Activated B cell treated with CpG ODN at 0.5 μM for 24 hours (primary cell): ENCODE results near the gene LDLRAD2. TPM values are rescaled to one million over a fixed set of nuclear protein-coding genes. Genes with fewer than 3 reads are reported as not detected.

Experiments used
- ATAC-seq: fragments of 200-7000 bp; cut with Tn5 transposase; one replicate; pipeline ENCODE4 v1.10.0; 2021; ENCODE audit warnings: low read depth, mild to moderate bottlenecking, moderate library complexity
- CTCF ChIA-PET: fragments of 350-600 bp; sonication (Branson Sonifier 250); formaldehyde crosslinking; loops from one replicate; lab custom pipeline; 2021; ENCODE audit warnings: antibody characterized with exemption; lab: Charles Lee
- POLR2A ChIA-PET: fragments of 350-600 bp; sonication (Branson Sonifier 250); formaldehyde crosslinking; loops from one replicate; lab custom pipeline; 2021; ENCODE audit warnings: antibody characterized with exemption; lab: Charles Lee
- DNase-seq: peaks from one replicate; pipeline ENCODE4 v3.0.0; 2022
- H3K27ac Mint-ChIP-seq: one replicate; pipeline ENCODE4 v1.8.0; 2020; ENCODE audit warnings: mixed read lengths
- H3K27me3 Mint-ChIP-seq: one replicate; pipeline ENCODE4 v1.8.0; 2021; ENCODE audit warnings: mixed read lengths
- H3K36me3 Mint-ChIP-seq: one replicate; pipeline ENCODE4 v1.8.0; 2021; ENCODE audit warnings: low read depth, mixed read lengths
- H3K4me1 Mint-ChIP-seq: one replicate; pipeline ENCODE4 v1.8.0; 2021; ENCODE audit warnings: mixed read lengths
- H3K4me3 Mint-ChIP-seq: one replicate; pipeline ENCODE4 v1.8.0; 2020; ENCODE audit warnings: mild to moderate bottlenecking, mixed read lengths
- H3K9me3 Mint-ChIP-seq: one replicate; pipeline ENCODE4 v1.8.0; 2020; ENCODE audit warnings: mixed read lengths
- intact Hi-C: fragments of 100-400 bp; cut with micrococcal nuclease; formaldehyde crosslinking; loops from one replicate; pipeline ENCODE4 v1.15.1; 2024
- total RNA-seq: library from RNA; stranded (reverse); gene quantifications from 2 replicates; pipeline ENCODE4 v1.2.3, GENCODE V29; 2022
- TF ChIP-seq, protein P1 (sequence below): fragments of 200-600 bp; IDR thresholded peaks from one replicate; pipeline ENCODE4 v1.8.0; 2022; ENCODE audit warnings: antibody characterized with exemption, mild to moderate bottlenecking

Gene LDLRAD2
- total RNA-seq, 1 donor from 2014 or later: 0.67 TPM

- ATAC-seq (no peak), DNase-seq (no peak)
- Mint-ChIP-seq H3K36me3 (no peaks in the 10 kb centered on the region), H3K4me3 (no peak overlapping the region), H3K9me3 (no peaks in the 10 kb centered on the region), H3K27me3 (no peaks in the 10 kb centered on the region), H3K4me1 (peaks cover 7% of the 10 kb centered on the region), H3K27ac (no peak overlapping the region)
- ChIA-PET CTCF (no interaction called here), POLR2A (no interaction called here)
- intact Hi-C loops: no loop called here
- TF ChIP-seq, protein P1, sequence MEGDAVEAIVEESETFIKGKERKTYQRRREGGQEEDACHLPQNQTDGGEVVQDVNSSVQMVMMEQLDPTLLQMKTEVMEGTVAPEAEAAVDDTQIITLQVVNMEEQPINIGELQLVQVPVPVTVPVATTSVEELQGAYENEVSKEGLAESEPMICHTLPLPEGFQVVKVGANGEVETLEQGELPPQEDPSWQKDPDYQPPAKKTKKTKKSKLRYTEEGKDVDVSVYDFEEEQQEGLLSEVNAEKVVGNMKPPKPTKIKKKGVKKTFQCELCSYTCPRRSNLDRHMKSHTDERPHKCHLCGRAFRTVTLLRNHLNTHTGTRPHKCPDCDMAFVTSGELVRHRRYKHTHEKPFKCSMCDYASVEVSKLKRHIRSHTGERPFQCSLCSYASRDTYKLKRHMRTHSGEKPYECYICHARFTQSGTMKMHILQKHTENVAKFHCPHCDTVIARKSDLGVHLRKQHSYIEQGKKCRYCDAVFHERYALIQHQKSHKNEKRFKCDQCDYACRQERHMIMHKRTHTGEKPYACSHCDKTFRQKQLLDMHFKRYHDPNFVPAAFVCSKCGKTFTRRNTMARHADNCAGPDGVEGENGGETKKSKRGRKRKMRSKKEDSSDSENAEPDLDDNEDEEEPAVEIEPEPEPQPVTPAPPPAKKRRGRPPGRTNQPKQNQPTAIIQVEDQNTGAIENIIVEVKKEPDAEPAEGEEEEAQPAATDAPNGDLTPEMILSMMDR: no peak
Observed at GRCh38 chr1:21857142-21857839, 45.2 kb downstream of the LDLRAD2 start.

GRCh38 chr1:21857840-21858670 is 46.0 kb downstream of the LDLRAD2 start:
- peaks cover 3% of the 10 kb centered on the region for H3K4me1 Mint-ChIP-seq
- ChIA-PET POLR2A (interaction anchor here (0.7 kb wide), 1 partner anchor 9 kb away, joined by 4 read pairs; no protein-coding TSS in a partner anchor), CTCF (no interaction called here)
- H3K27ac Mint-ChIP-seq: no peak overlapping the region
- DNase-seq: no peak
- no peaks in the 10 kb centered on the region for H3K9me3 Mint-ChIP-seq
- H3K4me3 Mint-ChIP-seq: no peak overlapping the region
- no peaks in the 10 kb centered on the region for H3K36me3 Mint-ChIP-seq
- TF ChIP-seq, protein P1: no peak
- intact Hi-C loops: no loop called here
- H3K27me3 Mint-ChIP-seq: no peaks in the 10 kb centered on the region
- ATAC-seq: no peak

- DNase-seq (no peak), ATAC-seq (no peak)
- Mint-ChIP-seq H3K9me3 (no peaks in the 10 kb centered on the region), H3K4me3 (no peak overlapping the region), H3K27me3 (no peaks in the 10 kb centered on the region), H3K36me3 (no peaks in the 10 kb centered on the region), H3K4me1 (no peaks in the 10 kb centered on the region), H3K27ac (no peak overlapping the region)
- ChIA-PET CTCF (no interaction called here), POLR2A (no interaction called here)
- TF ChIP-seq, protein P1: no peak
- intact Hi-C loops: loop anchor here (10.0 kb wide), 1 partner anchor 85 kb away; no protein-coding TSS in a partner anchor
Observed at GRCh38 chr1:21859669-21860179, 47.7 kb downstream of the LDLRAD2 start.

GRCh38 chr1:21860971-21861370 is 48.9 kb downstream of the LDLRAD2 start:
- Mint-ChIP-seq H3K4me1 (peaks cover 7% of the 10 kb centered on the region), H3K36me3 (no peaks in the 10 kb centered on the region), H3K4me3 (no peak overlapping the region), H3K9me3 (no peaks in the 10 kb centered on the region), H3K27me3 (no peaks in the 10 kb centered on the region), H3K27ac (no peak overlapping the region)
- ChIA-PET CTCF (no interaction called here), POLR2A (no interaction called here)
- TF ChIP-seq, protein P1: no peak
- intact Hi-C loops: loop anchor here (10.0 kb wide), 1 partner anchor 84 kb away; no protein-coding TSS in a partner anchor
- ATAC-seq (no peak), DNase-seq (no peak)
